Left ventricle myocardium inferior (tissue), 1 donor: ENCODE data around the gene PTPRN2. TPM values are rescaled to one million over a fixed set of nuclear protein-coding genes. Genes with fewer than 3 reads are reported as not detected.
"Not testable (repeated sequence)": the region's sequence is repeated elsewhere in the genome, so short reads cannot be mapped to it uniquely, and the experiment has no call there.

Source experiments
- DNase-seq: peaks from one replicate; pipeline ENCODE4 v3.0.0-alpha.2; 2020
- H3K27ac ChIP-seq: fragments of 200-600 bp; replicated peaks from 2 replicates; pipeline ENCODE4 v1.8.0; 2021
- H3K27me3 ChIP-seq: fragments of 200-600 bp; 2 replicates; pipeline ENCODE4 v1.8.0; 2021; ENCODE audit warnings: low read depth
- H3K36me3 ChIP-seq: fragments of 200-600 bp; 2 replicates; pipeline ENCODE4 v1.8.0; 2021
- H3K4me1 ChIP-seq: fragments of 200-600 bp; 2 replicates; pipeline ENCODE4 v1.8.0; 2021
- H3K4me3 ChIP-seq: fragments of 200-600 bp; 2 replicates; pipeline ENCODE4 v1.8.0; 2021; ENCODE audit warnings: mild to moderate bottlenecking, moderate library complexity
- H3K9me3 ChIP-seq: fragments of 200-600 bp; replicated peaks from 2 replicates; pipeline ENCODE4 v1.8.0; 2021
- intact Hi-C: fragments of 100-400 bp; cut with micrococcal nuclease; formaldehyde crosslinking; loops from one replicate; pipeline ENCODE4 v1.11.0; 2022
- total RNA-seq: library from RNA; stranded (reverse); fragmentation: NEBNext Ultra II Directional; extraction: Animal tissue kit (Norgen Biotek cat#: 25700); gene quantifications from one replicate; pipeline ENCODE4 v1.2.1, GENCODE V29; 2021
- TF ChIP-seq, protein P1 (sequence below): fragments of 200-600 bp; IDR thresholded peaks from 2 replicates; pipeline ENCODE4 v1.8.0; 2021; ENCODE audit warnings: antibody characterized with exemption, mild to moderate bottlenecking, borderline replicate concordance
- donor health status: DM: no; HTN: yes; CAD: no; lungs with severe emphysema.

The PTPRN2 gene
- total RNA-seq, 1 donor from 2014 or later, result 1.3 TPM

DNA sequence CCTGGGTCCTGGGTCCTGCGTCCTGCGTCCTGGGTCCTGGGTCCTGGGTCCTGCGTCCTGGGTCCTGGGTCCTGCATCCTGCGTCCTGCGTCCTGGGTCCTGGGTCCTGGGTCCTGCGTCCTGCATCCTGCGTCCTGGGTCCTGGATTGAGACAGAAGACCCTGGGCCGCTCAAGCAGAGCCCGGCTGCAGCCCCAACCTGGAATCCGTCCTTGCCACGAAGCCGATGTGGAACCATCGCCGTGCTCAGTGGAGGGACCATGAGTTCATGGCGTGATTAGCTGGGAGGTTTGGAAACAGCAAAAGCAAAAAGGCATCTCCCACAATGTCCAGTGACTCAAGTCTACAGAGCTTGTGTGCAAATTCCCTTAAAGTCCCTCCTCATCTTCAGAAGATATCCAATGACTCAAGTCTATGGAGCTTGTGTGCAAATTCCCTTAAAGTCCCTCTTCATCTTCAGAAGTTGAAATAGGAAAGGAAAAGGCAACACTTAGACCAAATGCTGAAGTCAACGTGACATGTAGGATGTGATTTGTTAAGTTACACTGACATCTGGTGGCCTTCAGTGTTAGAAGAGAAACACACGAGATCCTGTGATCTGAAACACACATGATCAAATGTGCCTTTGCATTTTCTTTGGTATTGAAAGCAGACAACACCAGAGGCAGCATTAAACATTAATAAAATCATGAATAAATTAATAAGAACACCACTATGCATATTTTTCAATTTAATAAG is 179.9 kb downstream of the PTPRN2 start:
- Histone ChIP-seq H3K4me1 (no peaks in the 10 kb centered on the region), H3K27me3 (peaks cover 59% of the 10 kb centered on the region), H3K9me3 (no peaks in the 10 kb centered on the region), H3K36me3 (no peaks in the 10 kb centered on the region), H3K27ac (no peak overlapping the region), H3K4me3 (no peak overlapping the region)
- intact Hi-C loops, result no loop called here
- DNase-seq, result no peak
- TF ChIP-seq, protein P1, sequence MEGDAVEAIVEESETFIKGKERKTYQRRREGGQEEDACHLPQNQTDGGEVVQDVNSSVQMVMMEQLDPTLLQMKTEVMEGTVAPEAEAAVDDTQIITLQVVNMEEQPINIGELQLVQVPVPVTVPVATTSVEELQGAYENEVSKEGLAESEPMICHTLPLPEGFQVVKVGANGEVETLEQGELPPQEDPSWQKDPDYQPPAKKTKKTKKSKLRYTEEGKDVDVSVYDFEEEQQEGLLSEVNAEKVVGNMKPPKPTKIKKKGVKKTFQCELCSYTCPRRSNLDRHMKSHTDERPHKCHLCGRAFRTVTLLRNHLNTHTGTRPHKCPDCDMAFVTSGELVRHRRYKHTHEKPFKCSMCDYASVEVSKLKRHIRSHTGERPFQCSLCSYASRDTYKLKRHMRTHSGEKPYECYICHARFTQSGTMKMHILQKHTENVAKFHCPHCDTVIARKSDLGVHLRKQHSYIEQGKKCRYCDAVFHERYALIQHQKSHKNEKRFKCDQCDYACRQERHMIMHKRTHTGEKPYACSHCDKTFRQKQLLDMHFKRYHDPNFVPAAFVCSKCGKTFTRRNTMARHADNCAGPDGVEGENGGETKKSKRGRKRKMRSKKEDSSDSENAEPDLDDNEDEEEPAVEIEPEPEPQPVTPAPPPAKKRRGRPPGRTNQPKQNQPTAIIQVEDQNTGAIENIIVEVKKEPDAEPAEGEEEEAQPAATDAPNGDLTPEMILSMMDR, result peak; percentile 62

DNA sequence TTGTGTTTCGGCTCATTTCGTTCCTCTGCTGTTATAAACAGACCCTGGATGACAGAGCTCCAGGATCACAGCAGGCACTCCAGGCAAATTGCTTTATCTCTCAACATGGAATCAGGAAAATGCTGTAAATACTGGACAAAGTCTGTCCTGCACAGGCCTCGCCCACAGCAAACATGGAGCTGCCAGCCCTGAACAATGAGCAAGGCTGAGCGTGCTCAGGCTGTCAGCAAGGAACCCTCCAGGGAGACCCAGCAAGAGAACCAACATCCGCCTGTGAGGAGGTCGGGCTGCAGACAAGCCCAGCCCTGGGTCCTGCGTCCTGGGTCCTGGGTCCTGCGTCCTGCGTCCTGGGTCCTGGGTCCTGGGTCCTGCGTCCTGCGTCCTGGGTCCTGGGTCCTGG is 180.8 kb downstream of the PTPRN2 start:
- no peak overlapping the region for H3K4me3 ChIP-seq
- DNase-seq, result no peak
- H3K4me1 ChIP-seq, result no peaks in the 10 kb centered on the region
- H3K27ac ChIP-seq, result no peak overlapping the region
- TF ChIP-seq, protein P1, result no peak
- intact Hi-C loops, result no loop called here
- no peaks in the 10 kb centered on the region for H3K9me3 ChIP-seq
- no peaks in the 10 kb centered on the region for H3K36me3 ChIP-seq
- H3K27me3 ChIP-seq, result peaks cover 68% of the 10 kb centered on the region

DNA sequence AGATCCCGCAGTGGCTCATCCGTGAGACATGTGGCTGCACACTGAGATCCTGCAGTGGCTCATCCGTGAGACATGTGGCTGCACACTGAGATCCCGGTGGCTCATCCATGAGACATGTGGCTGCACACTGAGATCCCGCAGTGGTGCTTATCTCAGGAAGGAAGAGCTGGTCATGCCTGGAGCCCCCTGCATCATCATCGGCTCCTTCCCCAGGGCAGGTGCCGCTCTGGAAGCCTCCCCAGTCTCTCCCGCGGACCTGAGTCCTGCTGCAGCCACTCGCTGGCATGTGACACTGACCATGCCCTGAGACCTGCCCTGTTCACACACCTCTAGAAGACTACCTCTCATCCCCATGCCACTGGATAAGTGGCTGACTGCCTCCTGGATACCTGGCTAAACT is 181.3 kb downstream of the PTPRN2 start:
- intact Hi-C loops, result no loop called here
- H3K27me3 ChIP-seq, result peaks cover 68% of the 10 kb centered on the region

GRCh38 chr7:158405771-158406170 is 181.9 kb downstream of the PTPRN2 start:
- H3K4me1 ChIP-seq, result not testable (repeated sequence)

More for the DNA sequence above, 181.3 kb downstream of the PTPRN2 start:
- no peak for DNase-seq
- TF ChIP-seq, protein P1, result no peak
- Histone ChIP-seq H3K27ac (no peak overlapping the region), H3K4me3 (no peak overlapping the region), H3K9me3 (no peaks in the 10 kb centered on the region), H3K4me1 (no peaks in the 10 kb centered on the region), H3K36me3 (no peaks in the 10 kb centered on the region)

DNA sequence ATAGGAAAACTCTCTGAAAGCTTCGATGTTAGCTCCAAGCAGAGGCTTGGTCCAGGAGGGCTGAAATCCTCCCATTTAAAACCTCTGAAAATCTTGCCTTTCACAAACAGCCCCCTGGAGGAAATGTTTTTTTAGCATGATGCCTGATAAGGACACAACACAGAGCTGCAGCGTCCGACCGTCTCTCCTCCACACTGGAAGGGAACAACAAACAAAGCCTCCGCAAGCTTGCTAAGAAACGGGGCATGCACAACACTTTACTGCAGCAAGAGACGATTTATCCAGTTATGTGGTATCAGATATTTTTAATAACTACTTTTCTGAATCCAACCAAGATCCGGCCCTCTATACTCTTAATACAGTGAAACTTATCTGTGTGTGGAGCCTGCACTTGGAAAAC is 182.3 kb downstream of the PTPRN2 start:
- H3K27ac ChIP-seq, result no peak overlapping the region
- no peaks in the 10 kb centered on the region for H3K4me1 ChIP-seq
- intact Hi-C loops, result no loop called here
- no peaks in the 10 kb centered on the region for H3K9me3 ChIP-seq
- TF ChIP-seq, protein P1, result no peak
- H3K27me3 ChIP-seq, result peaks cover 68% of the 10 kb centered on the region
- no peak overlapping the region for H3K4me3 ChIP-seq
- H3K36me3 ChIP-seq, result no peaks in the 10 kb centered on the region
- no peak for DNase-seq

More at GRCh38 chr7:158405771-158406170, 181.9 kb downstream of the PTPRN2 start:
- H3K27ac ChIP-seq, H3K9me3 ChIP-seq, DNase-seq, H3K36me3 ChIP-seq, intact Hi-C loops, H3K4me3 ChIP-seq: not testable (repeated sequence)
- peaks cover 68% of the 10 kb centered on the region for H3K27me3 ChIP-seq

- no peak for DNase-seq
- no peak overlapping the region for H3K27ac ChIP-seq
- intact Hi-C loops, result no loop called here
- peaks cover 67% of the 10 kb centered on the region for H3K27me3 ChIP-seq
- no peaks in the 10 kb centered on the region for H3K36me3 ChIP-seq
- H3K9me3 ChIP-seq, result peaks cover 4% of the 10 kb centered on the region
- no peaks in the 10 kb centered on the region for H3K4me1 ChIP-seq
- TF ChIP-seq, protein P1, result no peak
- no peak overlapping the region for H3K4me3 ChIP-seq
These were observed 183.4 kb downstream of the PTPRN2 start for GRCh38 chr7:158404031-158404761.
